ENCODE data around the gene TAS2R60. TPM values are rescaled to one million over a fixed set of nuclear protein-coding genes. Genes with fewer than 3 reads are reported as not detected.

The TAS2R60 gene
- total RNA-seq, 1 experiment from 2014 or later = not detected

DNA sequence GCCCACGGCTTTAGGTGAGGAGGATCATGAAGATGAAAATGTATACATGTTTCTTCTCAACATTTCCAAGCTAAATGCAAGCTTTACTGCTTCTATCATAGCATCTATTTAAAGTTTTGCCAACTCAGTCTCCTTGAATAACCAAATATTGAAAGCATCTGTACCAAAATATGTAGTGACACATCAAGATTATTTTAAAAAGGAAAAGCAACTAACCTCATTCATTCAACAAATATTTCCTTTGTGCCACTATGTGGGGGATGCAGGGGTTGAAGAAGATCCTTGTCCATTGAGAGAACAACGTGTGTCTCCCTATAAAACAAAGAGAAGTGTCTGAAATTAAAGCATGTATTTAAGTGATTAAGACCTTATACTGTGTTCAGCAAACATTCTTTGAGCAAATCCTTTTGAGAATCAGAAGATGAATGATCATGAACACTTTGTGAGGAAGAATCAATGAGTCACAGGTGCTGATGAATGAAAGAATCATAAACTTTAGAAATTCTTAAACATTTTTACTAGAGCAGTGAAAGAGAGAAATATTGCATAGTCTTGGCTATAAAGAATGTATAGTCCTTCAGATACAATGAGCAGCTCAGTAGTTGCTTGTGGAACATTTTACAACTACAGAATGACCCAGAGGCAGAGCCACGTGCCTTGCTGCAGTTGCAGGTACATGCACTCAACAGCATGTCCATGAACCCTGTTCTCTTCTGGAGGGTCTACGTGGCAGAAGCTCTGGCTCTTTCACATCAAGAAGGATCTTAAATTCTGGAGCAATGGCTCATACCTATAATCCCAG is 13.9 kb downstream of the TAS2R60 start:
- Mint-ChIP-seq H3K27ac (no peak overlapping the region; a peak in 1 of 7 replicates), H3K9me3 (peaks cover 11 to 16% of the 10 kb centered on the region in 2 experiments), H3K4me1 (peaks cover 4% of the 10 kb centered on the region in 2 experiments; a peak in 2 of 4 replicates), H3K36me3 (ENCODE audit: insufficient read depth in 1 of 3, low read depth in 3 of 3) (peaks cover 2 to 15% (median 6%) of the 10 kb centered on the region in 3 experiments; a peak in 6 of 7 replicates), H3K4me3 (no peak overlapping the region), H3K27me3 (ENCODE audit: low read depth) (no peaks in the 10 kb centered on the region; the same call in 1 of the 2 replicates)
- Histone ChIP-seq H3K27me3 (ENCODE audit: insufficient read depth, low read length) (no peaks in the 10 kb centered on the region), H4K20me1 (ENCODE audit: control insufficient read depth, insufficient read depth, insufficient read length) (no peaks in the 10 kb centered on the region), H2BK15ac (ENCODE audit: low read depth, low read length) (no peak overlapping the region), H2BK5ac (ENCODE audit: insufficient read length, low read length) (no peak overlapping the region), H3K23ac (ENCODE audit: insufficient read length, low read depth, low read length) (no peak overlapping the region), H3K27ac (ENCODE audit: insufficient read length, low read depth, low read length) (no peak overlapping the region), H3K4ac (ENCODE audit: low read depth, low read length) (no peak overlapping the region), H4K5ac (ENCODE audit: insufficient read length, low read depth, low read length) (no peak overlapping the region), H3K23me2 (ENCODE audit: insufficient read length, low read depth, low read length, poor library complexity, severe bottlenecking) (no peaks in the 10 kb centered on the region), H2AFZ (ENCODE audit: low read length) (no peak overlapping the region), H3K9ac (ENCODE audit: extremely low read depth, insufficient read length, low read length) (no peak overlapping the region), H3K4me2 (ENCODE audit: insufficient read depth, insufficient read length, low read length) (no peak overlapping the region), H2AK5ac (ENCODE audit: insufficient read length, low read length) (no peak overlapping the region), H2BK120ac (ENCODE audit: low read depth, low read length, poor library complexity, severe bottlenecking) (no peak overlapping the region), H3K79me1 (ENCODE audit: insufficient read depth, low read depth, low read length, poor library complexity, severe bottlenecking) (no peaks in the 10 kb centered on the region), H4K8ac (replicated peaks; ENCODE audit: insufficient read length, low read depth, low read length) (no peak overlapping the region), H3T11ph (ENCODE audit: low read length) (no peak overlapping the region), H4K91ac (ENCODE audit: insufficient read length, low read depth, low read length) (no peak overlapping the region), H3K4me1 (ENCODE audit: insufficient read depth, low read length) (no peaks in the 10 kb centered on the region), H3K79me2 (ENCODE audit: insufficient read depth, low read length) (no peaks in the 10 kb centered on the region), H3K14ac (ENCODE audit: insufficient read depth, low read length) (no peak overlapping the region), H3K9me3 (ENCODE audit: control insufficient read depth, low read depth, low read length) (peaks cover 4% of the 10 kb centered on the region), H3K56ac (ENCODE audit: insufficient read length, low read depth, low read length) (no peak overlapping the region), H2BK20ac (ENCODE audit: low read depth, low read length, poor library complexity, severe bottlenecking) (no peak overlapping the region), H3K18ac (ENCODE audit: insufficient read length, low read depth, low read length) (no peak overlapping the region), H2BK12ac (ENCODE audit: insufficient read length, low read depth, low read length) (no peak overlapping the region)
- TF ChIP-seq CTCF (conservative IDR thresholded peaks at IDR 0.05) = no peak
- no CpG with 5 or more reads among the region's 4 CpGs for WGBS (ENCODE audit: extremely low coverage, insufficient read length, low lambda C conversion rate)
- DNase-seq = no peak
